ENCODE measurements around the gene APC2. TPM values are rescaled to one million over a fixed set of nuclear protein-coding genes. Genes with fewer than 3 reads are reported as not detected.

APC2 gene
- total RNA-seq, 1 donor from 2014 or later, result 0.42 TPM

- Mint-ChIP-seq H3K9me3 (no peaks in the 10 kb centered on the region), H3K4me3 (peak overlapping the region; percentile 15), H3K27me3 (peaks cover 36% of the 10 kb centered on the region), H3K36me3 (ENCODE audit: low read depth) (peaks cover 10% of the 10 kb centered on the region), H3K4me1 (peaks cover 30% of the 10 kb centered on the region), H3K27ac (no peak overlapping the region)
- CTCF ChIA-PET, result no interaction called here
- POLR2A ChIA-PET, result no interaction called here
- ATAC-seq (ENCODE audit: low read depth), result no peak
- intact Hi-C loops (cut with micrococcal nuclease), result no loop called here
- no peak for TF ChIP-seq CTCF (IDR thresholded peaks at IDR 0.05)
- peak; percentile 14 for DNase-seq
These were observed 3.0 kb upstream of the APC2 start for GRCh38 chr19:1446713-1447481.

GRCh38 chr19:1447504-1447903 lies 2.4 kb upstream of the APC2 start:
- intact Hi-C loops (cut with micrococcal nuclease), result no loop called here
- ATAC-seq (ENCODE audit: low read depth) (no peak), DNase-seq (no peak)
- Mint-ChIP-seq H3K36me3 (ENCODE audit: low read depth) (peaks cover 4% of the 10 kb centered on the region), H3K4me3 (no peak overlapping the region), H3K27ac (peak overlapping the region; percentile 35), H3K4me1 (peaks cover 29% of the 10 kb centered on the region), H3K9me3 (no peaks in the 10 kb centered on the region), H3K27me3 (peaks cover 39% of the 10 kb centered on the region)
- POLR2A ChIA-PET, result no interaction called here
- TF ChIP-seq CTCF (IDR thresholded peaks at IDR 0.05), result no peak
- CTCF ChIA-PET, result no interaction called here

- Mint-ChIP-seq H3K4me3 (no peak overlapping the region), H3K36me3 (ENCODE audit: low read depth) (no peaks in the 10 kb centered on the region), H3K9me3 (no peaks in the 10 kb centered on the region), H3K4me1 (peaks cover 28% of the 10 kb centered on the region), H3K27ac (no peak overlapping the region), H3K27me3 (peaks cover 44% of the 10 kb centered on the region)
- ChIA-PET POLR2A (interaction anchor here (1.3 to 1.7 kb wide), 2 partner anchors 145 to 179 kb away, joined by 4 to 7 read pairs; partner anchors contain the start of genes CIRBP and MBD3), CTCF (no interaction called here)
- ATAC-seq (ENCODE audit: low read depth) (no peak), DNase-seq (no peak)
- intact Hi-C loops (cut with micrococcal nuclease), result no loop called here
- no peak for TF ChIP-seq CTCF (IDR thresholded peaks at IDR 0.05)
These were observed 2.0 kb upstream of the APC2 start for GRCh38 chr19:1447944-1448343.

GRCh38 chr19:1450735-1451731 lies 1.1 kb downstream of the APC2 start:
- POLR2A ChIA-PET, result interaction anchor here (0.6 to 0.8 kb wide), 2 partner anchors 15 to 40 kb away, joined by 3 read pairs; partner anchors contain the start of gene REEP6

More at GRCh38 chr19:1450735-1451731, 1.1 kb downstream of the APC2 start:
- H3K9me3 Mint-ChIP-seq, result no peaks in the 10 kb centered on the region
- CTCF ChIA-PET, result no interaction called here
- DNase-seq (no peak), ATAC-seq (ENCODE audit: low read depth) (no peak)
- intact Hi-C loops (cut with micrococcal nuclease), result no loop called here
- H3K4me3 Mint-ChIP-seq, result peak overlapping the region; percentile 44
- peaks cover 55% of the 10 kb centered on the region for H3K27me3 Mint-ChIP-seq
- H3K36me3 Mint-ChIP-seq (ENCODE audit: low read depth), result no peaks in the 10 kb centered on the region
- H3K27ac Mint-ChIP-seq, result no peak overlapping the region
- TF ChIP-seq CTCF (IDR thresholded peaks at IDR 0.05), result no peak
- H3K4me1 Mint-ChIP-seq, result peaks cover 36% of the 10 kb centered on the region
